Right ventricle myocardium superior (tissue), 1 donor: Measurements from ENCODE around the gene BIN2. TPM values are rescaled to one million over a fixed set of nuclear protein-coding genes. Genes with fewer than 3 reads are reported as not detected.

Experiments used
- ATAC-seq: fragments of 200-7000 bp; cut with Tn5 transposase; one replicate; pipeline ENCODE4 v1.9.1; 2020; ENCODE audit warnings: mild to moderate bottlenecking; ENCODE audit not compliant: poor library complexity
- DNase-seq: peaks from one replicate; pipeline ENCODE4 v3.0.0-alpha.2; 2020
- intact Hi-C: fragments of 100-400 bp; cut with DNase I; formaldehyde crosslinking; loops from one replicate; pipeline ENCODE4 v1.11.2; 2022
- long read RNA-seq: library from polyadenylated mRNA; unstranded; transcript quantifications from one replicate; pipeline ENCODE4 v2.0.0, GENCODE V29; 2021
- total RNA-seq: library from RNA; stranded (reverse); fragmentation: NEBNext Ultra II Directional; extraction: Animal tissue kit (Norgen Biotek cat#: 25700); gene quantifications from one replicate; pipeline ENCODE4 v1.2.1, GENCODE V29; 2021
- donor health status: DM: no; HTN: yes; CAD: no; lungs with severe emphysema.

BIN2 gene
- total RNA-seq, result 1.5 TPM
- long read RNA-seq, partial matches to known transcripts, result 1 of 8 reads
- long read RNA-seq, other reads (novel, unspliced or antisense), result 3 of 8 reads

- DNase-seq (peak; percentile 83), ATAC-seq (peak; percentile 67)
- intact Hi-C loops, result no loop called here
Measured at GRCh38 chr12:51323966-51324895, at the start of gene BIN2. BIN2 (minus strand) TSS chr12:51324174; CDS start chr12:51324102, 72 bp downstream.

GRCh38 chr12:51373187-51373586, 49.2 kb upstream of the BIN2 start:
- intact Hi-C loops, result no loop called here
- DNase-seq, result no peak
- ATAC-seq, result no peak

- ATAC-seq, result no peak
- DNase-seq, result no peak
- intact Hi-C loops, result no loop called here
Measured at GRCh38 chr12:51372021-51372420, 48.0 kb upstream of the BIN2 start.

- intact Hi-C loops, result no loop called here
Measured at GRCh38 chr12:51371295-51371953, 47.5 kb upstream of the BIN2 start.

GRCh38 chr12:51370667-51371066, 46.7 kb upstream of the BIN2 start:
- intact Hi-C loops, result no loop called here
- DNase-seq (no peak), ATAC-seq (no peak)

More at GRCh38 chr12:51371295-51371953, 47.5 kb upstream of the BIN2 start:
- ATAC-seq, result peak; percentile 86
- peak; percentile 53 for DNase-seq

- intact Hi-C loops, result no loop called here
- DNase-seq (no peak), ATAC-seq (no peak)
Measured at GRCh38 chr12:51369581-51369980, 45.6 kb upstream of the BIN2 start.

GRCh38 chr12:51368640-51369517, 44.9 kb upstream of the BIN2 start:
- DNase-seq (peak; percentile 50), ATAC-seq (peak; percentile 30)
- intact Hi-C loops, result no loop called here

GRCh38 chr12:51365276-51365675, 41.3 kb upstream of the BIN2 start:
- intact Hi-C loops, result no loop called here
- ATAC-seq (no peak), DNase-seq (no peak)

GRCh38 chr12:51364001-51364400, 40.0 kb upstream of the BIN2 start:
- ATAC-seq, result no peak
- intact Hi-C loops, result no loop called here
- DNase-seq, result no peak

GRCh38 chr12:51362747-51363342, 38.9 kb upstream of the BIN2 start:
- no peak for ATAC-seq

GRCh38 chr12:51362307-51362706, 38.3 kb upstream of the BIN2 start:
- ATAC-seq (no peak), DNase-seq (no peak)
- intact Hi-C loops, result no loop called here

More at GRCh38 chr12:51362747-51363342, 38.9 kb upstream of the BIN2 start:
- DNase-seq, result no peak
- intact Hi-C loops, result no loop called here

GRCh38 chr12:51361161-51362016, 37.4 kb upstream of the BIN2 start:
- ATAC-seq (no peak), DNase-seq (no peak)
- intact Hi-C loops, result no loop called here

GRCh38 chr12:51360315-51360714, 36.3 kb upstream of the BIN2 start:
- no peak for DNase-seq
- no peak for ATAC-seq
- intact Hi-C loops, result no loop called here

GRCh38 chr12:51359851-51360250, 35.9 kb upstream of the BIN2 start:
- DNase-seq (no peak), ATAC-seq (no peak)
- intact Hi-C loops, result no loop called here

GRCh38 chr12:51358496-51358895, 34.5 kb upstream of the BIN2 start:
- no peak for ATAC-seq
- no peak for DNase-seq
- intact Hi-C loops, result no loop called here

GRCh38 chr12:51357374-51358047, 33.5 kb upstream of the BIN2 start:
- intact Hi-C loops, result no loop called here

GRCh38 chr12:51351913-51352532, 28.0 kb upstream of the BIN2 start:
- intact Hi-C loops, result no loop called here
- no peak for ATAC-seq

More at GRCh38 chr12:51357374-51358047, 33.5 kb upstream of the BIN2 start:
- ATAC-seq, result no peak
- no peak for DNase-seq

More at GRCh38 chr12:51351913-51352532, 28.0 kb upstream of the BIN2 start:
- DNase-seq, result no peak
